CD4-positive, alpha-beta T cell treated with Interleukin-17A for 4 hours (primary cell): ENCODE data around the gene DENND1A.
"Not testable (repeated sequence)": the region's sequence is repeated elsewhere in the genome, so short reads cannot be mapped to it uniquely, and the experiment has no call there.

Experiments
- DNase-seq: peaks from one replicate; pipeline ENCODE4 v3.0.0-alpha.2; 2020; ENCODE audit warnings: mixed read lengths

The DENND1A gene

GRCh38 chr9:123929870-123930831 is at the start of gene DENND1A:
DENND1A (minus strand) TSS chr9:123930126; CDS start chr9:123929905, 221 bp downstream.
- DNase-seq = peak; percentile 93

DNA sequence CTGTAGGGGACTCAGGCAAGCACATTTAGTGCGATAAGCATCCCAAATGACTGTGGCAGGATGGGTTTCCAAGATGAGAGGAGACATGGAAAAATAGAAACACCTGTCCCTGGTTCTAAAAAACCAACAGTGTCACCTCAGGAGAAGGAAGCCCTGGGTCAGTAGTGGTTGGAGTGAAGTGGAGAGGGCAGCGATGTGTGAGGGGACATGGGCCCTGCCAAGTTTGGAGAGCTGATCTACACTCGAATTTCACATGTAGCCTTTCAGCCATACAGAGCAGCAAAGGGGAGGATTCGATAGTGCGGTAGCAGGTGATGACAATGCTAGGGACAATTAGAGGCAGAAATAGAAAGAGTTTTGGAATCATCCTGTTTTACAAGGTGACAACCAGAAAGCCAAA is 49.1 kb upstream of the DENND1A start:
- DNase-seq = no peak

DNA sequence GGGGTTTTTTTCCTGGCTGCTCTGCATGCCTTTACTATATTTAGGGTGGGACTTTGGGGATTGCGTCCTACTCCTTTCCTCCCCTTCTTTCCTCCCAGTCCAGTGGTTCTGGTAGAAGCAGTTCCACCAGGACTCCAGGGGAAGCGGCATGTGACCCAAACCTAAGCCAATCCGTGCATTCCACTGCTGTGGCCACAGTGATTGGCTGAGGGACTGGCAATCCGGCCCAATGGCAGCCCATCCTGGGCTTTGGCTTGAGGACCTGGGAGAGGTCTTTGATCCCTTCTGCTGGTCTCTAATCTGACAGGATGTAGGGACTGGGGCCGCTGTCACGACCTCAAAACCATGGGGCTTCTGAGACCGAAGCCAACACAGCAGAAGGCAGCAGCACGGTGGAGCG is 46.7 kb upstream of the DENND1A start:
- DNase-seq = not testable (repeated sequence)

- no peak for DNase-seq
Measured at GRCh38 chr9:123975871-123976270, 45.9 kb upstream of the DENND1A start.

- DNase-seq = no peak
Measured at GRCh38 chr9:123974471-123974870, 44.5 kb upstream of the DENND1A start.

- DNase-seq = no peak
Measured at GRCh38 chr9:123973590-123974223, 43.8 kb upstream of the DENND1A start.

- no peak for DNase-seq
Measured at GRCh38 chr9:123972618-123973017, 42.7 kb upstream of the DENND1A start.

GRCh38 chr9:123967323-123967722 is 37.4 kb upstream of the DENND1A start:
- DNase-seq = no peak

DNA sequence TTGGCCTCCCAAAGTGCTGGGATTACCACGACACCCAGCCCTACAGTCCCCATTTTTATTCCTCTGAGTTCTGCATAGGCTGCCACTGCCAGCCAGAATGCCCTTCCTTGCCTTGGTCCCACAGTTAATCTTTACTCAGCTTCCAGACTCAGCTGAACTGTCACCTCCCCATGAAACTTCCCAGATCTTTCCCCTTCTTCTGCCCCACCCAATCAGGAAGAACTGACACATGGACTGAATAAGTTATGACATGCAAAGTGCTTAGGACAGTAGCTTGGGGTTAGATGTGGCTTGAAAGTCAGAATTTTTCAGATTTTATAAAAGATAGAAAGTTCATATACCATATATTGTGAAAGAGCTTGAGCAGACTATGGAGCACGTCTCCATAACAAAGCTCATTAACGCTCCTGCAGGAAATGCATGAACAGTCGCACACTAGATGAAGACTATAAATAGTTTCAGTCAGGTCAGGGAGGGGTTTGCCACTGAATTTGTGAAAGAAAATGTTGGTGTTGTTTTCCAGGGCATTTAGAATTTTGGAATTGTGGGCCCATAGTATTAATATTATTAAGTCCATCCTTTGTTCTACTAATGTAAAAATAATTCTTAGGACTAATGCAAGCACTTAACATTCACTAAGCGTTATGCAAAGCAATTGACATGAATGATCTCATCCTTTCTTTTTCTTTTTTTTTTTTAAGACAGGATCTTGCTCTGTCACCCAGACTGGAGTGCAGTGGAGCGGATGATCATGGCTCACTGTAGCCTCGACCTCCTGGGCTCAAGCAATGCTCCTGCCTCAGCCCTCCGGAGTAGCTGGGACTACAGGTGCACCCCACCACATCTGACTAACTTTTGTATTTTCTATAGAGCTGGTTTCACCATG is 36.1 kb upstream of the DENND1A start:
- DNase-seq = no peak

- DNase-seq = no peak
Measured at GRCh38 chr9:123964761-123965160, 34.8 kb upstream of the DENND1A start.

DNA sequence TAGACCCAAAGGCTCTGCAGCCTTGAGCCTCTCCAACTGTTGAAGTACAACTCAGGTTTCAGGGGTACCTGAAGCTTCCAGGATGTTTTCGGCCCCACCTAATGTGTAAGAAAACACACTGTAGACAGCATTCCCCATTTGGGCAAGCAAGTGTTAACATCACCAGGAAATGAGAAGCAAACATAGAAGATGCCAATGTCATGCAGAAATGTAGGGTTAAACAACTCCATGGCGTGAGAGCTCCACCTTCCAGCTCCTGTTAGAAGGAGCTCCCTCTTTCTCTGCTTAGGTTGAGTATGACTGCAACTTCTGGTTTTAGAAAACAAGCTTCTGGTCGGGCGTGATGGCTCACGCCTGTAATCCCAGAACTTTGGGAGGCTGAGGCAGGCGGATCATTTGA is 31.0 kb upstream of the DENND1A start:
- no peak for DNase-seq

GRCh38 chr9:123960366-123960765 is 30.4 kb upstream of the DENND1A start:
- DNase-seq = no peak

GRCh38 chr9:123959787-123960186 is 29.9 kb upstream of the DENND1A start:
- no peak for DNase-seq

- DNase-seq = no peak
Measured at GRCh38 chr9:123957731-123958130, 27.8 kb upstream of the DENND1A start.

GRCh38 chr9:123957168-123957721 is 27.3 kb upstream of the DENND1A start:
- DNase-seq = no peak

- DNase-seq = no peak
Measured at GRCh38 chr9:123955637-123956036, 25.7 kb upstream of the DENND1A start.

GRCh38 chr9:123954518-123955280 is 24.8 kb upstream of the DENND1A start:
- no peak for DNase-seq

GRCh38 chr9:123952641-123953495 is 22.9 kb upstream of the DENND1A start:
- DNase-seq = no peak

- no peak for DNase-seq
Measured at GRCh38 chr9:123948286-123948685, 18.4 kb upstream of the DENND1A start.

DNA sequence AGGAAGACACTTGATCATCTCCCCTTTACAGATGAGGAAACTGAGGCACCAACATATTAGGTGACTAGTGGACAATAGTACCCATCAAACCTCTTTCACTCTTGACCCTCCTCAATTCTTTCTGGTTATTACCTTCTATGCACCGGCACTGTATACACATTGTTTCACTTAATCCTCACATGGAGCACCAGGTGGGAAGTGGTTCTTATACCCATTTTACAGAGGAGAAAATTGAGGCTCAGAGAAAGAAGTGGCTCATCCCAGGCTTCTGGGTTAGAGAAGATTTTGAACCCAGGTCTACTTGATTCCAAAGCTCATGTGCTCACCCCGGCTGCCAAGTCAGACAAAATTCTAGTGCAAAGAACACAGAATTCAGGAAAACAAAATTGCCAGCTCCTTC is 17.4 kb upstream of the DENND1A start:
- DNase-seq = no peak
